Esophagus muscularis mucosa (tissue), 4 donors: Measurements from ENCODE around the gene THSD4.

ENCODE experiments used
- CTCF ChIP-seq, 3 experiments: fragments of 200-600 bp in 2 of 3; fragments of 450-650 bp in 1 of 3; sonication (generic) in 2 of 3; IDR thresholded peaks; one replicate each; pipeline ENCODE4 v1.5.1; 2017 to 2019; ENCODE audit warnings: antibody characterized with exemption in 3 of 3, mild to moderate bottlenecking in 2 of 3, moderate library complexity in 1 of 3
- EP300 ChIP-seq: sonication (generic); formaldehyde crosslinking; IDR thresholded peaks from one replicate; pipeline ENCODE4 v1.6.1; 2017; ENCODE audit warnings: antibody characterized with exemption
- POLR2A ChIP-seq: fragments of 450-650 bp; IDR thresholded peaks from one replicate; pipeline ENCODE4 v1.6.1; 2017; ENCODE audit warnings: antibody characterized with exemption, moderate library complexity, mild to moderate bottlenecking, low read depth
- POLR2AphosphoS5 ChIP-seq, 2 donors: sonication (generic); formaldehyde crosslinking; IDR thresholded peaks; one replicate each; pipeline ENCODE4 v1.6.1; 2017; ENCODE audit warnings: antibody characterized with exemption in 2 of 2

GRCh38 chr15:71683411-71684274 lies 568.4 kb downstream of the THSD4 start:
- TF ChIP-seq POLR2A (no peak), CTCF (IDR thresholded peaks at IDR 0.05) (no peak), EP300 (no peak), POLR2AphosphoS5 (IDR thresholded peaks at IDR 0.05) (no peak)
